ENCODE data around the gene MSANTD3.

GRCh38 chr9:100474924-100475276 is 48.0 kb downstream of the MSANTD3 start:
- no peak for TF ChIP-seq CTCF (IDR thresholded peaks at IDR 0.05)
- TF ChIP-seq ZFX (IDR thresholded peaks at IDR 0.05; ENCODE audit: borderline replicate concordance), result no peak
